ENCODE results near the gene TAF13. TPM values are rescaled to one million over a fixed set of nuclear protein-coding genes. Genes with fewer than 3 reads are reported as not detected.
"Not testable (repeated sequence)": the region's sequence is repeated elsewhere in the genome, so short reads cannot be mapped to it uniquely, and the experiment has no call there.

Gene TAF13
- total and polyA plus RNA-seq, 2 experiments from 2014 or later = 22.1 to 63.3 TPM

GRCh38 chr1:109034382-109034781 lies 41.4 kb downstream of the TAF13 start:
- Histone ChIP-seq H3K79me2 (peaks cover 51% of the 10 kb centered on the region), H3K9me2 (replicated peaks; ENCODE audit: insufficient read depth) (no peaks in the 10 kb centered on the region)
- 86% methylated on average over 2 of the region's 2 CpGs for WGBS (ENCODE audit: low lambda C conversion rate, missing lambda C conversion rate)

GRCh38 chr1:109029493-109029892 lies 46.3 kb downstream of the TAF13 start:
- H3K4me2 ChIP-seq; H3K27ac ChIP-seq; H3K27me3 ChIP-seq; H4K20me1 ChIP-seq (ENCODE audit: insufficient read depth, poor library complexity, severe bottlenecking); DNase-seq (ENCODE audit: low spot score); H3K36me3 ChIP-seq (replicated peaks; ENCODE audit: insufficient read depth, low read depth); H3K9me3 ChIP-seq (ENCODE audit: low read depth); H3K4me1 ChIP-seq (ENCODE audit: insufficient read depth); H3K9me2 ChIP-seq (replicated peaks; ENCODE audit: insufficient read depth); H2AFZ ChIP-seq; H3K4me3 ChIP-seq: not testable (repeated sequence)
- peaks cover 40% of the 10 kb centered on the region for H3K79me2 ChIP-seq
- WGBS (ENCODE audit: low lambda C conversion rate, missing lambda C conversion rate) = 99% methylated on average over 8 of the region's 8 CpGs

More at GRCh38 chr1:109034382-109034781, 41.4 kb downstream of the TAF13 start:
- H3K27me3 ChIP-seq = no peaks in the 10 kb centered on the region
- H3K9me3 ChIP-seq (ENCODE audit: low read depth) = no peaks in the 10 kb centered on the region
- no peak overlapping the region for H3K4me2 ChIP-seq
- H4K20me1 ChIP-seq (ENCODE audit: insufficient read depth, poor library complexity, severe bottlenecking) = peaks cover 8% of the 10 kb centered on the region
- H3K27ac ChIP-seq = no peak overlapping the region
- no peak overlapping the region for H3K4me3 ChIP-seq
- H3K36me3 ChIP-seq (replicated peaks; ENCODE audit: insufficient read depth, low read depth) = no peaks in the 10 kb centered on the region
- no peak for DNase-seq (ENCODE audit: low spot score)
- H3K4me1 ChIP-seq (ENCODE audit: insufficient read depth) = no peaks in the 10 kb centered on the region
- TF ChIP-seq EZH2phosphoT487 (IDR thresholded peaks at IDR 0.05; ENCODE audit: low read depth, severe bottlenecking, unreplicated experiment) = no peak
- TF ChIP-seq CTCF (IDR thresholded peaks at IDR 0.05; ENCODE audit: poor library complexity) = no peak
- no peak for TF ChIP-seq EZH2 (IDR thresholded peaks at IDR 0.05; ENCODE audit: borderline replicate concordance)
- H2AFZ ChIP-seq = no peak overlapping the region

GRCh38 chr1:109027841-109028240 lies 48.0 kb downstream of the TAF13 start:
- Histone ChIP-seq H3K36me3 (replicated peaks; ENCODE audit: insufficient read depth, low read depth) (no peaks in the 10 kb centered on the region), H3K79me2 (peaks cover 37% of the 10 kb centered on the region), H3K4me3 (no peak overlapping the region), H3K27me3 (no peaks in the 10 kb centered on the region), H3K27ac (no peak overlapping the region), H3K4me1 (ENCODE audit: insufficient read depth) (no peaks in the 10 kb centered on the region), H3K9me2 (replicated peaks; ENCODE audit: insufficient read depth) (no peaks in the 10 kb centered on the region), H2AFZ (no peak overlapping the region), H4K20me1 (ENCODE audit: insufficient read depth, poor library complexity, severe bottlenecking) (no peaks in the 10 kb centered on the region), H3K9me3 (ENCODE audit: low read depth) (no peaks in the 10 kb centered on the region), H3K4me2 (no peak overlapping the region)
- no peak for DNase-seq (ENCODE audit: low spot score)
- TF ChIP-seq CTCF (IDR thresholded peaks at IDR 0.05; ENCODE audit: poor library complexity) (peak; percentile 16), EZH2 (IDR thresholded peaks at IDR 0.05; ENCODE audit: borderline replicate concordance) (no peak)

GRCh38 chr1:109025694-109026093 lies 50.1 kb downstream of the TAF13 start:
- H3K4me3 ChIP-seq = no peak overlapping the region
- no peaks in the 10 kb centered on the region for H4K20me1 ChIP-seq (ENCODE audit: insufficient read depth, poor library complexity, severe bottlenecking)
- H3K79me2 ChIP-seq = peaks cover 31% of the 10 kb centered on the region
- no peaks in the 10 kb centered on the region for H3K4me1 ChIP-seq (ENCODE audit: insufficient read depth)
- no peak overlapping the region for H3K27ac ChIP-seq
- H3K4me2 ChIP-seq = no peak overlapping the region
- DNase-seq (ENCODE audit: low spot score) = no peak
- TF ChIP-seq EZH2phosphoT487 (IDR thresholded peaks at IDR 0.05; ENCODE audit: low read depth, severe bottlenecking, unreplicated experiment) (no peak), CTCF (IDR thresholded peaks at IDR 0.05; ENCODE audit: poor library complexity) (no peak), EZH2 (IDR thresholded peaks at IDR 0.05; ENCODE audit: borderline replicate concordance) (no peak)
- no peak overlapping the region for H2AFZ ChIP-seq
- H3K9me2 ChIP-seq (replicated peaks; ENCODE audit: insufficient read depth) = no peaks in the 10 kb centered on the region
- no peaks in the 10 kb centered on the region for H3K27me3 ChIP-seq
- WGBS (ENCODE audit: low lambda C conversion rate, missing lambda C conversion rate) = 89% methylated on average over 6 of the region's 6 CpGs
- H3K9me3 ChIP-seq (ENCODE audit: low read depth) = no peaks in the 10 kb centered on the region
- H3K36me3 ChIP-seq (replicated peaks; ENCODE audit: insufficient read depth, low read depth) = no peaks in the 10 kb centered on the region

Measured in hepatocyte (in vitro differentiated cells).